GF-D8 (cell line): ENCODE results near the gene INSR.
"Not testable (repeated sequence)": the region's sequence is repeated elsewhere in the genome, so short reads cannot be mapped to it uniquely, and the experiment has no call there.

Source experiments
- DNase-seq: peaks from one replicate; lab custom pipeline; 2025; lab: John Stamatoyannopoulos, UW

The INSR gene

DNA sequence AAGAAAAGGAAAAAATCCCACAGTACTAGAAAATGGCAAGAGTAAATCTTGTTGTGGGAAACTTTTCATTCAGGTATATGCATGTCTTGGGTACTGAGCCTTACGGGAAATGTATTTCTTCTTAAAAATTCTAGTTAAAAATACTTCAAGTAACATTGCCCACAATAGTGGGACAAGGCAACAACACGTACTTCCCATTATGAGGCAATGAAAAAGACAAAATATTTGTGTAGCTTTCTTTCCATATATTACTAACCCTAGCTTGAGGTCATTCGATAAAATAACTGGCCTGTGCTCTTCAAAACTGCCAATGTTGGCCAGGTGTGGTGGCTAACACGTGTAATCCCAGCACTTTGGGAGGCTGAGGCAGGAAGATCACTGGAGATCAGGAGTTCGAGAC, 99.2 kb downstream of the INSR start:
- no peak for DNase-seq

DNA sequence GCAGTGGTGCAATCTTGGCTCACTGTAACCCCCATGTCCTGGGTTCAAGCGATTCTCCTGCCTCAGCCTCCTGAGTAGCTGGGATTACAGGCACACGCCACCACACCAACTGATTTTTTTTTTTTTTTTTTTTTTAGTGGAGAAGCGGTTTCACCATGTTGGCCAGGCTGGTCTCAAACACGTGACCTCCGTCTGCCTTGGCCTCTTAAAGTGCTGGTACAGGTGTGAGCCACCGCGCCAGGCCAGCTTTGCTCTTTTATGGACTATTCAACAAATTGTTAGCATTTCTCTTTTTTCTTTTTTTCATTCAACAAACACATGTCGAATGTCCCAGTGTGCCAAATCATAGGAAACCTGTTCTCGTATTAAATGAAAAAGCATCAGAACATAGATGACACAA, 99.6 kb downstream of the INSR start:
- no peak for DNase-seq

DNA sequence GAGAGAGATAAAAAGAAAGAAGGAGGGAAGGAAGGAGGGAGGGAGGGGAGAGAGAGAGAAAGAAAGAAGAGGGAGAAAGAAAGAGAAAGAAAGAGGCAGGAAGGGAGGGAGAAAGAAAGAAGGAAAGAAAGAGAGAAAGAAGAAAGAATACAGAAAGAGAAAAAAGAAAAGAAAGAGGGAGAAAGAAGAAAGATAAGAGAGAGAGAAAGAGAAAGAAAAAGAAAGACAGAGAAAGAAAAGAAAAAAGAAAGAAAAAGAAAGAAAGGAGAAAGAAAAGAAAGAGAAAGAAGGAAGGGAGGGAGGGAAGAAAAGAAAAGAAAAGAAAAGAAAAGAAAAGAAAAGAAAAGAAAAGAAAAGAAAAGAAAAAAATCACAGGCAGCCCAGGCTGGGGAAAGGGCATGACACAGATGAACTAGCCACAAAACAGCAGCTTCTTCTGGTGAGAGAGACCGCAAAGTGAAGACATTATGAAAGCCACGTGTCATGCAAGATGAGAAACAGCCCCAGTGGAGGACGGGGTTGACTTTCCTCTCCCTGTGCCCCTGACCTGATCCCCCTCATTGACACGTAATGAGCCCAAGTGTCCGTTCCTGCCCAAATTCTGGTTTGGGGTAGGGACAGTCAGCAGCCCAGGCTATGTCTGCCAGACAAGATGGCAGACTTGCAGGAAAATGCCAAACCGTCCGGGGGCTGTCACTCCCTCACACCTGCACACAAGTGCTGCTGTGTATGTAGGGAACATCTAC, 102.1 kb downstream of the INSR start:
- DNase-seq = peak; percentile 35

DNA sequence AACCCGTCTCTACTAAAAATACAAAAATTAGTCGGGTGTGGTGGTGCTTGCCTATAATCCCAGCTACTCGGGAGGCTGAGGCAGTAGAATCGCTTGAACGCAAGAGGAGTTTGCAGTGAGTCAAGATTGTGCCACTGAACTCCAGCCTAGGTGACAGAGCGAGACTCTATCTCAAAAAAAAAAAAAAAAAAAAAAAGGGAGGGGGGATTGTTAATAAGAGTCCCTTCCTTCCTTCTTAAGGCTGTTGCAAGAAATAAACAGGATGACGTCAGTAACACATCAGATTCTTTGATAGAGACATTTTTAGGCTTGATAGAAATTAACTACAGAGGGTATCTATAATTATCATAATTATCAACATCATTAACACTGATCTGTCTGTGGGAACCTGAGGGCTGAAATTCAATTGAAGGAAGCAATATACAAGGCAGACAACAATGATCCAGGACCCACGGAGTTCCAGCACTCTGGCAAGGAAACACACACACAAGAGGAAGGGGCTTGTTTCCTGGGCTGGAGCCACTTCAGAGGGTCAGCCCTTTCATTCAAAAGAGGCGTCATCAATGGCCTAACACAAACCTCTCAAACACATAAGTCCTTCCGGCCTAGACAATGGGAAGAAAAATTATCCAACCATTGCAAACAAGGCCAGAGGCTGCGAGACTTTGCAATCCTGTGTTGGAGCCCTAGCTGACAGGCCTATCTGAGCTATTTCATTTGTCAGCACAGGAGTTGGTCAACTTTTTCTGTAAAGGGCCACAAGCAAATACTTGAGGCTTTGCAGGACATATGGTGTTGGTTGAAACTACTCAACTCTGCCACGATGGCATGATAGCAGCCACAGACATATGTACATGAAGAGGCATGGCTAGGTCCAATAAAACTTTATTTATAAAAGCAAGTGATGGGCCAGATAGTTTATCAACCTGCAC, 105.2 kb downstream of the INSR start:
- DNase-seq = peak; percentile 40

DNA sequence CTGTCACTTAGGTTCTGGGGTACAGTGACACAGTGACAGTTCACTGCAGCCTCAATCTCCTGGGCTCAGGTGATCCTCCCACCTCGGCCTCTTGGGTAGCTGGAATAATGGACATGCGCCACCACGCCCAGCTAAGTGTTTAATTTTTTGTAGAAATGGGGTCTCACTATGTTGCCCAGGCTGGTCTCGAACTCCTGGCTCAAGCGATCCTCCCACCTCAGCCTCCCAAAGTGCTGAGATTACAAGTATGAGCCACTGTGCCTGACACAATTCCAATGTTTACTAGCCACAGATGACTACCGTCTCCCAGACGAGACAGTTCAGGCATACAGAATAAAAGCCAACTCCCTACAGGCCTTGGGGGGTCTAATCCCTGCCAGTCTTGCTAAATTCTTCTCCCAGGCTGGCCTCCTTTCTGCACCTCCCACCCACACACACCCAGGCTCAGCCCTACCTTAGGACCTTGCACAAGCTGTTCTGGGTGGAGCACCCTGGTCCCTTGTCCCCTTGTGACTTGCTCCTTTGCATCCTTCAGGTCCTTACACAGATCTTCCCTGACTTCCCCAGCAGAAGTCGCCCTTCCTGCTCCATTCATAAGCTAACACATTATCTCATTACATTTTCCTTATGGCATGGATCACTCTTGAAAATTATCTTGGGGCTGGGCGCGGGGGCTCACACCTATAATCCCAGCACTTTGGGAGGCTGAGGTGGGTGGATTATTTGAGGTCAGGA, 106.4 kb downstream of the INSR start:
- no peak for DNase-seq

DNA sequence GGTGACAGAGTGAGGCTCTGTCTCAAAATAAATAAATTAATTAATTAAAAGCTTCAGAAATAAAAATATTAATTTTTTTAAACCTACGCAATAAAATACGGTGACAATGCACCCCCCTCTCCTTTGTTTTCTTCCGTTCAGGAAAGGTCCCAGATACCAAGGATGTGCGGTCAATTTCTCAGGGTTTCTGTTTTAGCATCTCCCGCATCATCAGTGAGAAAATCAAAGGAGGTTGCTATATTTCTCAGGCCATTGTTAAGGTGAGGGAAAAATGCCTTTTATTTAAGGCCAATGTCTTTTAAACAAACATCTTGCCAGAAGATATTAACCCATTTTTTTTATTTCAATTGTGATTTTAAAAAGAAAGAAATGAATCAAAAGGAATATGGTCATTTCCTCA, 111.7 kb downstream of the INSR start:
- no peak for DNase-seq

DNA sequence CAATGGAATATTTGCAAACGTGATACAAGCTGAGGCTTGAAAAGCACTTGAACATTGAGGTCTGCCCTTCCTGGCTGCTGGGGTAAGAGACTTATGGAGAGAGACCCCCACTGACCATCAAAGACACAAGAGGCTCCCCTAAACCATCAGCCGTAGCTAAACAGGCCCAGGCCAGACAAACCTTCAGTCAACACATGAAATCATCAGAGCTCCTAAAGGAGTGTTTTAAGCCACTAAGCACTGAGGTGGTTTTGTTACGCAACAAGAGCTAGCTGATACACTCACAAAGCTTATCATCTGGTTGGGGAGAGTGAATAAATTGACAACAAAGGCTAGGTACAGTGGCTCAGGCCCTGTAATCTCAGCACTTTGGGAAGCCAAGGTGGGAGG, 114.3 kb downstream of the INSR start:
- DNase-seq = no peak

DNA sequence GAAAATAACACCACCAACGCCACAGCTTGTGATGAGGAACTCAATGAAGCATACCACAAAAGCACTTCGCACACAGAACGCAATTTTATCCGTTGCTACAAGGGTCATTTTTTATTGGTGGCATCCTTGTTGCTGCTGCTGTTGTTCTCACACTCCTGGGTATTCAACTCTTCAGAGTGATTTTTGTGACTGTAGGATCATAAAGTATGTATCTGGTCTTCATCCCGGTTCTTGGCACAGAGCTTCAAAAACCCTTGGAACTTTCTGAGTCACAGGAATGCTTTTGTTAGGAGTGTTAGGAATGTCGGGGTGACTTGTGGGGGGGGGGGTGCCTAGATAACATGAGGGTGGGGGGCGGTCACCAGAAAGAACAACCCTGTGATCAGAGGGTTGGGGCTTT, 116.3 kb downstream of the INSR start:
- DNase-seq = no peak

DNA sequence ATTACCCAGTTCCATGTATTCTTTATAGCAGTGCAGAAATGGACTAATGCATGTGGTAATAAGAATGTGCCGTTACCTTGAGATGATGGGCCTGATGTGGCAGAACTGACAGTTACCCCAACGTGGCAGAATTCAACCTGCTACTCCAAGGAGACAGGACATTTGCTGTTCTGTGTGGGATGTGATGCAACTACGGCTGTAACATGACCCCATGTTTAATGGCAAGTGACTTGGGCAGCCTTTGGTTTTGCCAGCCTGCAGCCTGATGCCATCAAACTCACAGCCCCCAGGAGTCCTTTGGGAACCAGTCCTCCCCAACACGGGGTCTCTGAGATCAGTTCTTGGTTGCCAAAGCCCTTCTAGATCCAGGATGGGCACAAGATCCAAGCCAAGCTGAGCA, 117.4 kb downstream of the INSR start:
- DNase-seq = no peak

DNA sequence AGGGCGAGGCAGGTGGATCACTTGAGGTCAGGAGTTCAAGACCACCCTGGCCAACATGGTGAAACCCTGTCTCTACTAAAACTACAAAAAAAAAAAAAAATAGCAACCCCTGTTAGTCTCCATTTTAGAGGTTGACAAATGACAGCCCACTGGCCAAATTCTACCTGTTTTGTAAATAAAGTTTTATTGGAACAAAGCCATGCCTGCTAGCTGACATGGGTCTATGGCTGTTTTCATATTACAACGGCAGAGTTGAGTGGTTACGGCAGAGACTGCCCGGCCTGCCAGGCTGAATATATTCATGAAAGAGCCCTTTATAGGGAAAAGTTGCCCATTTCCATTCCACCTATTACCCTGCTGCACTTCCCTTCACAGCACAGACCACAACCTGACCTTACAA, 121.4 kb downstream of the INSR start:
- no peak for DNase-seq

DNA sequence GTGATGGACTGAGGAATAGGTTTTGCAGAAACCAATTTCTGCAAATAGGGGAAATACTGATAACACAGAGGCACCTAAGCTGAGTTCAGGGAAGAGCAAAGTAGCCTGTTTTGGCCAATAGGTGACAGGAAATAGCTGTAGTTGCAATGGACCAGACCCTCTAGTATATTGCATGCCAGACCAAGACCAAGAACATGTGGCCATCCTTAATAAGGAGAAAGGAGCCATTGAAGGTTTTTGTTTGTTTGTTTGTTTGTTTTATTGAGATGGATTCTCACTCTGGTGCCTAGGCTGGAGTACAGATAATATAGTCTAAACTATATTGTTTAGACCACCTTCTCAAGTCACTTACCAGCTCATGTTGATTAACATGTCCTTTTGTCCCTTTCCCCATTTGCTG, 123.2 kb downstream of the INSR start:
- no peak for DNase-seq

DNA sequence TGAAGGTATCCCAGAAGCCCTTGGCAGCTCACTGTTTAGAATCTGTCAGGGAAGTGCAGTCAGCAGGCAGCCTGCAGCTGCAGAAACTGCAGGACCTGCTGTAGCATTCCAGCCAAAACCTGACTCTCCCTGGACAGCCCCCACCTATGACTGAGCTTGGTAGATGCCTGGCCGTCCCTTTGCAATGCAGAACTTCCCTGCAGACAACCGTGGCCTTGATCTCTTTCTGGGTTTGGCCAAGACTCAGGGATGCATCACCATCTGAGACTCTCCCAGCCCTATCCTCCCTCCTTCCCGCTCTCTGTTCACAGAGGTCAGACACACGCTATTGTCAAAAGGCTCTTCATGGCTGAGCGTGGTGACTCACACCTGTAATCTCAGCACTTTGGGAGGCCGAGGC, 125.3 kb downstream of the INSR start:
- no peak for DNase-seq

DNA sequence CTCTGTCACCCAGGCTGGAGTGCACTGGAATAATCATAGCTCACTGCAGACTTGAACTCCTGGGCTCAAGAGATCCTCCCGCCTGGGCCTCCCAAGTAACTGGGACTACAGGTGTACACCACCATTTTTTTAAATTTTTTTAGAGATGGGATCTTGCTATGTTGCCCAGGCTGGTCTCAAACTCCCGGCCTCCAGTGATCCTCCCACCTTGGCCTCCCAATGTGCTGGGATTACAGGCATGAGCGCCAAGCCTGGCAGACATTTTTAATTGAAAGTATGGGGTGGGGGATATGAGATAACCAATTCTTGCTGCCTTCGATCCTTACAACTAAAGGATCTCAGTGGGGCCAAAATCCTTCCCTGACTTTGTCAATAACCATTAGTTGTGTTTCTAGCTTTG, 132.9 kb downstream of the INSR start:
- DNase-seq = no peak

DNA sequence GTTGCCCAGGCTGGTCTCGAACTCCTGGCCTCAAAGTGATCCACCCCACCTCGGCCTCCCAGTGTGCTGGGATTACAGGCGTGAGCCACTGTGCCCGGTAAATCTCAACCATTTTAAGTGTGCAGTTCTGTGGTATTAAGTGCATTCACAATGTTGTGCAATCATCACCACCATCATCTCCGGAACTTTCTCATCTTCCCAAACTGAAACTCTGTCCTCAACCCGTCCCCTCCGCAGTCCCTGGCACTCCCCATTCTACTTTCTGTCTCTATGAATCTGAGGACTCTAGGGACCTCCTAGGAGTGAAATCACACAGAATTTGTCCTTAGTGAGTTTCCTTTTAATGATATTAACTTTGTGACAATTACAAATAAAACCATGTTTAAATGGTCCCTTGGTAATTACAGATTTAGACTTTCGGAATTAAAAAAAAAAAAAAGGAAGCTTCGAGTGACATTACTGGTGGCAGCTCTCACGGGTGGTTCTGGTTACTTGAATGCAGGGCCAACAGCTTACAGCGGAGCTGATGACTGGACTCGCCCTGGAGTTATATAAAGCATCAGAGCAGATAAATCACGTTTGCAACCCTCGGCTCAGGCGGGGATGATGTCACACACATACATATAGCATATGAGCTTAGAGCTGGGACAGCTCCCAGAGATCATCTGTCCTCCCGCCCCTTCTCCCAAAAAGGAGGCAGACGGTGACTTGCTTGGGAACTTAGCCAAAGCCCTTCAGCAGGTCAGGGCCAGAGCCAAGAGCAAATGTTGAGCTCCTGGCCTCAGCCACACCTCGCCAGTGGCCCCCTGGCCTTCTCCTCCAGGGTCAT, 134.9 kb downstream of the INSR start:
- DNase-seq = no peak

DNA sequence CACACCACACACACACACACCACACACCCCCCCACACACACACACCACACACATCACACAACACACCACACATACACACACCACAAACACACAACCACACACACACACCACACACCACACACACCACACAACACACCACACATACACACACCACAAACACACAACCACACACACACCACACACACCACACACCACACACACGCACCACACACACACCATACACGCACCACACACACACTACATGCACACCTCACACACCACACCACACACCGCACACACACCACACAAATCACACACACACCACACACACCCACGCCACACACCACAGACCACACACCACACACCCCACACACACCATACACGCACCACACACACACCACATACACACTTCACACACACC, 141.2 kb downstream of the INSR start:
- DNase-seq = no peak

DNA sequence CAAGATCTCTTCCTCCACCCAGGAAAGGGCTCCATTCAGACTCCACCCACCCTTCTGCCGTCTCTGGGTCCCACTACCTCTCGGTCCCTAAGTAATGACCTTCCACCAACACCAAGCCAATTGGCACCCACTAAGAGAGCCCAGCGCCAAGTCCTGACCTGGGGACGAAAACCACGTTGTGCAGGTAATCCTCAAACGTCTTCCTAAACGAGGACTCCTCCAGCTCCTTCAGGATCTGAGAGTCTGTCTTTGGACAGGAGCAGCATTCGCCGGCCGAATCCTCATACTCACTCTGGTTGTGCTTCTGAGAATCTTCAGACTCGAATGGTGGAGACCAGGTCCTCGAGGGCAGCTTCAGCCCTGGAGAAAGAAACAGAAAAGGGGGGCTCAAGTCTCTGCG, 141.6 kb downstream of the INSR start:
- no peak for DNase-seq

DNA sequence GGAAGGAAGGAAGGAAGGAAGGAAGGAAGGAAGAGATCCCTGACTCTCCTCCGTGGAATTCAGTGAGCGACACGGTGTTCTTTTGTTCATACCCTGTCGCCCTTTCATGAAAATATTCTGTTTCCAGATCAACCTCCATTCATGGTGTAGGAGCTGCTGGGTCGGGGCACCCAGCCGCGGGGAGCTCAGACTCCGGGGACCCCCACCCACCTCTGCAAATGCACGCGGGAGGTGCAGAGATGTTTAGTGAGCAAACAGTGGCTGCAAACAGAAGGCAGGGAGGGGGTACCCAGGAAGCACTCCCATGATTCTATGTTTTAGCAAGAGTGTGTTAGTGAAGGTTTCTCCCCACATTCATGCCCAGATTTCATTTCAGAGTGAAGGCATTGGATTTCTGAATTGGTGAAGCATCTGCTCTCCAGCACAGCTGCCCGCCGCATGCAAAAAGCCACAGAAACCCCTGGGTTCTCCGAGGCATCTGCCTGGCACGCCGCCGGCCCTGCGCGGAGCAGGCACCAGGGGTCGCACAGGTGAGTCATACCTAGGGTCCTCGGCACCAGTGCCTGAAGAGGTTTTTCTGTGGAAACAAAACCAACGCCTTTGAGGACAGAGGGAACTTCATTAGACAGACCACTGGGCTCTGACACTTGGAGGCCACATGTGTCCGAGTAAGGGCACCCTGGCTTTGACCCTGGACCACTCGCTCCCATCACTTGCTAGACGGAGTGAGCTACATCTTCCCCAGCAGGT, 144.1 kb downstream of the INSR start:
- no peak for DNase-seq

DNA sequence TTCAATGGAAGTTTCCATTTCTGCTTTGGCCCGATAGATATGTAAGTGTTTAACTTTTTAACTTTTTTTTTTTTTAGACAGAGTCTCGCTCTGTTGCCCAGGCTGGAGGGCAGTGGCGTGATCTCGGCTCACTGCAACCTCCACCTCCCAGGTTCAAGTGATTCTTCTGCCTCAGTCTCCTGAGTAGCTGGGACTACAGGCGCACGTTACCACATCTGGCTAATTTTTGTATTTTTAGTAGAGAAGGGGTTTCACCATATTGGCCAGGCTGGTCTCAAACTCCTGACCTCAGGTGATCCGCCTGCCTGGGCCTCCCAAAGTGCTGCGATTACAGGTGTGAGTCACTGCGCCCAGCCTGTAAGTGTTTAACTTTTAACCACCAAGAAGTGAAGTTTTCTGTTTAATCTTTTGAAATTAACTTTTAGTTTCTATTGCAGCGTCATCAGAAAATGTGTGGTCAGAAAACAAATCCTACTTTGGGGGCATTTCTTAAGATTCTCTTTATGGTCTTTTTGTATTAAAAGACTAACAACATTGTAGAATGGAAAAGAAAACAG, 147.0 kb downstream of the INSR start:
- DNase-seq = not testable (repeated sequence)

DNA sequence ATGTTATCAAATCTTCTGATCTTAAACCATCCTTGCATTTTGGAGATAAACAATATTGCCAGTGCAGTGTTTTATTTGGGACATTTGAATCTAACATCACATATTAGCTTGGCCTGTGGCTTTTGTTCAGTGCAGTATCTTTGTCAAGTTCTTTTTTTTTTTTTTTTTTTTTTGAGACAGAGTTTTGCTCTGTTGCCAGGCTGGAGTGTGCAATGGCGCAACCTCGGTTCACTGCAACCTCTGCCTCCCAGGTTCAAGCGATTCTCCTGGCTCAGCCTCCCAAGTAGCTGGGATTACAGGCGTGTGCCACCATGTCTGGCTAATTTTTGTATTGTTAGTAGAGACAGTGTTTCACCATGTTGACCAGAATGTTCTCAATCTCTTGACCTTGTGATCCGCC, 148.1 kb downstream of the INSR start:
- DNase-seq = not testable (repeated sequence)

DNA sequence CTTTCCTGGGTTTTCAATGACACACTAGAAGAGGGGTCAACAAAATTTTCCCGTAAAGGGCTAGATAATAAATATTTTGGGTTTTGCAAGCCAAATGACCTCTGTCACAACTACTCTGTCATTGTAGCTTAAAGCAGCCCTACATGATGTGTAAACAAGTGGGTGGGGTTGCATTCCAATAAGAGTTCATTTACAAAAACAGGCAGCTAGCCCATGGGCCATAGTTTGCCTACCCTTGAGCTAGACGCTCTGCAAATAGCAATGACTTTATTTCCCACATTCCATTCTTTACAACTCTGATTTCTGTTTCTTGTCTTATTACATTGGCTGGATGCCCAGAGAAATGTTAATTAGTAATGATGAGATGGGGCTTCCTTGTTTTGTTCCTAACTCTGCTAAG, 148.7 kb downstream of the INSR start:
- no peak for DNase-seq

DNA sequence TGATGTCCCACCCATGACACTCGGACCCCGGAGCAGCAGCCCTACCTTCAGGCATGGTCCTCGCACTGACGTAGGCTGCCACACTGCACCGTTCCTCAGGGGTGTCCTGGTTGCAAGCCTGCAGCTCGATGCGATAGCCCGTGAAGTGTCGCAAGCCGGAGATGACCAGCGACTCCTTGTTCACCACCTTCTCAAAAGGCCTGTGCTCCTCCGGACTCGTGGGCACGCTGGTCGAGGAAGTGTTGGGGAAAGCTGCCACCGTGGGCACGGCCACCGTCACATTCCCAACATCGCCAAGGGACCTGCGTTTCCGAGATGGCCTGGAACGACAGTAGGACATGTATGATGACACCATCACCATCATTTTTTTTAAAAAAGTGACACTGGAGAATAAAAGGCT, 151.4 kb downstream of the INSR start:
- DNase-seq = no peak
